Vagina (tissue), 2 donors: Measurements from ENCODE around the gene USP32.

Experiments
- POLR2A ChIP-seq, 2 donors: fragments of 450-650 bp; IDR thresholded peaks; one replicate each; pipeline ENCODE4 v1.6.1; 2017; ENCODE audit warnings: antibody characterized with exemption in 2 of 2, mild to moderate bottlenecking in 2 of 2, moderate library complexity in 2 of 2
- POLR2AphosphoS5 ChIP-seq, 2 donors: sonication (generic); formaldehyde crosslinking; IDR thresholded peaks; one replicate each; pipeline ENCODE4 v1.9.0; 2017; ENCODE audit warnings: antibody characterized with exemption in 2 of 2, mild to moderate bottlenecking in 2 of 2, low read depth in 1 of 2; ENCODE audit not compliant: insufficient read depth in 1 of 2
- TF ChIP-seq, protein P1 (sequence below), 3 experiments: fragments of 450-650 bp in 2 of 3; fragments of 200-600 bp in 1 of 3; sonication (generic) in 1 of 3; IDR thresholded peaks; one replicate each; pipeline ENCODE4 v1.5.1; 2017 to 2019; ENCODE audit warnings: antibody characterized with exemption in 3 of 3, mild to moderate bottlenecking in 2 of 3, moderate library complexity in 2 of 3

DNA sequence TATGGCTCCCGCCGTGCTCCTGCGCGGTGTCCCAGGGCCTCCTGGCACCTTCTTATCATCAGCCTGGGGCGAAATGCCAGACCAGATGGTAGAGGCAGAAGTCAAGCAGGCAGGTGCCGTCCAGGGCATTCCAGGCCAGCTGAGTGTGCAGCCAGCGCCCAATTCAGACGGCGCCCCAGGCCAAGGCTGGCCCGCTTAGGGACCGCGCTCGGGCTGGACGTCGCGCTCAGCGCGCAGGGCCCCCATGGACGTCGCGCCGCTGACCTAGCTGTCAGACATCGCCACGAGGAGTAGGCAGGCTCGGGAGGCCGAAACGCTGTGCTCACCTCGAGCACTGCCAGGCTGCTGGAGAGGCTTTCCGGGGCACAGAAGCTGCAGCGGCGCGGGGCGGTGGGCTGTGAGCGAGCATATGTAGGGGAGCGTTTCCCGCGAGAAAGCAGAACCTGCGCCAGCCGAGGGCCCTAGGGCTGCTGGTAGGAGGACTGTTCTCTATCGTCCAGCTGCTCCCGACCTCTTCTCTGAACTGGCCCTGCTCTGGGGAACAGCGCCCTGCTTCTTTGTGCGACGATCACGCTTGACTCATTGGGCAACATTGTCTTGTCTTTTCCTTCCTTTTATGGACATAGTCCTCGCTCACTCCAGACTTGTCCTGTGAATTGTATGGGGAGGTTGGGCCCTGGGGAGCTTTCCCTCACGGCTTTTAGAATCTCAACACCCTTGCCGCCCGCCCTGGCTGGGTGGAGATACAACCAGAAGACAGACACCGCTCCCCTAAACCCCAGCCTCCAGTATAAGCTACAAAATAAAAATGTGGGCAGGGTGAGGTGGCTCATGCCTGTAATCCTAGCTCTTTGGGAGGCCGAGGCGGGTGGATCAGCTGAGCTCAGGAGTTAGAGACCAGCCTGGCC is 250.6 kb downstream of the USP32 start:
- TF ChIP-seq, protein P1, sequence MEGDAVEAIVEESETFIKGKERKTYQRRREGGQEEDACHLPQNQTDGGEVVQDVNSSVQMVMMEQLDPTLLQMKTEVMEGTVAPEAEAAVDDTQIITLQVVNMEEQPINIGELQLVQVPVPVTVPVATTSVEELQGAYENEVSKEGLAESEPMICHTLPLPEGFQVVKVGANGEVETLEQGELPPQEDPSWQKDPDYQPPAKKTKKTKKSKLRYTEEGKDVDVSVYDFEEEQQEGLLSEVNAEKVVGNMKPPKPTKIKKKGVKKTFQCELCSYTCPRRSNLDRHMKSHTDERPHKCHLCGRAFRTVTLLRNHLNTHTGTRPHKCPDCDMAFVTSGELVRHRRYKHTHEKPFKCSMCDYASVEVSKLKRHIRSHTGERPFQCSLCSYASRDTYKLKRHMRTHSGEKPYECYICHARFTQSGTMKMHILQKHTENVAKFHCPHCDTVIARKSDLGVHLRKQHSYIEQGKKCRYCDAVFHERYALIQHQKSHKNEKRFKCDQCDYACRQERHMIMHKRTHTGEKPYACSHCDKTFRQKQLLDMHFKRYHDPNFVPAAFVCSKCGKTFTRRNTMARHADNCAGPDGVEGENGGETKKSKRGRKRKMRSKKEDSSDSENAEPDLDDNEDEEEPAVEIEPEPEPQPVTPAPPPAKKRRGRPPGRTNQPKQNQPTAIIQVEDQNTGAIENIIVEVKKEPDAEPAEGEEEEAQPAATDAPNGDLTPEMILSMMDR (IDR thresholded peaks at IDR 0.05) = no peak
- TF ChIP-seq POLR2A (IDR thresholded peaks at IDR 0.05) = no peak
- TF ChIP-seq POLR2AphosphoS5 (IDR thresholded peaks at IDR 0.05; ENCODE audit: insufficient read depth in 1 of 2, low read depth in 1 of 2) = no peak
